ENCODE data around the gene GLIPR1.

The GLIPR1 gene

DNA sequence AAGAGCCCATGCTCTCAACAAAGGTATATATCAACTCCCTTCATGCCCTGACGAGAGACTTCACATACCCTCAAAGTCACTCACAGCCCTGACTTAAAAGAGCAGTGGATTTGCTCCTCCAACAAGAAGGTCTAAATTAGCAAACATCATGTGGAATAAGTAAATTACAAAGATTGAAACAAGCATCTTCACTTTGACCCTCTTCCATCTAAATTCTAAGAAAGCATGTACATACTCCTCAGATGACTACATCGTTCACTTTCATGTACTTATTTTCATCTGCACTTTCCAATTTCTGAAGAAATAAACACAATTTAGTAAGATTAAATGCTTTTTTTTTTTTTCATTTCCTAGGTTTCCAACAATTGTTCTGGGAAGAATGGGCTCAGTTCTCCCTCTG, 69.4 kb downstream of the GLIPR1 start:
- Histone ChIP-seq H3K27ac (ENCODE audit: low read length) (no peak overlapping the region), H2AFZ (ENCODE audit: low read depth, low read length) (no peak overlapping the region), H3K79me2 (ENCODE audit: low read length) (no peaks in the 10 kb centered on the region), H3K27me3 (ENCODE audit: low read depth, low read length) (0 out of 2 replicates have a peak, but pooled peaks cover 5% of the 10 kb centered on the region), H3K4me1 (ENCODE audit: low read length) (no peaks in the 10 kb centered on the region), H3K36me3 (replicated peaks; ENCODE audit: low read depth, low read length) (no peaks in the 10 kb centered on the region), H3K4me3 (ENCODE audit: low read length) (no peak overlapping the region), H3K9ac (ENCODE audit: low read length) (no peak overlapping the region), H3K4me2 (ENCODE audit: low read length) (no peak overlapping the region), H3K9me3 (ENCODE audit: insufficient read depth, low read length) (no peaks in the 10 kb centered on the region), H4K20me1 (ENCODE audit: insufficient read depth, low read length) (no peaks in the 10 kb centered on the region)
- TF ChIP-seq EZH2phosphoT487 (IDR thresholded peaks at IDR 0.05; ENCODE audit: low read depth), result no peak
- TF ChIP-seq, protein P1, sequence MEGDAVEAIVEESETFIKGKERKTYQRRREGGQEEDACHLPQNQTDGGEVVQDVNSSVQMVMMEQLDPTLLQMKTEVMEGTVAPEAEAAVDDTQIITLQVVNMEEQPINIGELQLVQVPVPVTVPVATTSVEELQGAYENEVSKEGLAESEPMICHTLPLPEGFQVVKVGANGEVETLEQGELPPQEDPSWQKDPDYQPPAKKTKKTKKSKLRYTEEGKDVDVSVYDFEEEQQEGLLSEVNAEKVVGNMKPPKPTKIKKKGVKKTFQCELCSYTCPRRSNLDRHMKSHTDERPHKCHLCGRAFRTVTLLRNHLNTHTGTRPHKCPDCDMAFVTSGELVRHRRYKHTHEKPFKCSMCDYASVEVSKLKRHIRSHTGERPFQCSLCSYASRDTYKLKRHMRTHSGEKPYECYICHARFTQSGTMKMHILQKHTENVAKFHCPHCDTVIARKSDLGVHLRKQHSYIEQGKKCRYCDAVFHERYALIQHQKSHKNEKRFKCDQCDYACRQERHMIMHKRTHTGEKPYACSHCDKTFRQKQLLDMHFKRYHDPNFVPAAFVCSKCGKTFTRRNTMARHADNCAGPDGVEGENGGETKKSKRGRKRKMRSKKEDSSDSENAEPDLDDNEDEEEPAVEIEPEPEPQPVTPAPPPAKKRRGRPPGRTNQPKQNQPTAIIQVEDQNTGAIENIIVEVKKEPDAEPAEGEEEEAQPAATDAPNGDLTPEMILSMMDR (IDR thresholded peaks at IDR 0.05; ENCODE audit: low read depth, low read length), result no peak

DNA sequence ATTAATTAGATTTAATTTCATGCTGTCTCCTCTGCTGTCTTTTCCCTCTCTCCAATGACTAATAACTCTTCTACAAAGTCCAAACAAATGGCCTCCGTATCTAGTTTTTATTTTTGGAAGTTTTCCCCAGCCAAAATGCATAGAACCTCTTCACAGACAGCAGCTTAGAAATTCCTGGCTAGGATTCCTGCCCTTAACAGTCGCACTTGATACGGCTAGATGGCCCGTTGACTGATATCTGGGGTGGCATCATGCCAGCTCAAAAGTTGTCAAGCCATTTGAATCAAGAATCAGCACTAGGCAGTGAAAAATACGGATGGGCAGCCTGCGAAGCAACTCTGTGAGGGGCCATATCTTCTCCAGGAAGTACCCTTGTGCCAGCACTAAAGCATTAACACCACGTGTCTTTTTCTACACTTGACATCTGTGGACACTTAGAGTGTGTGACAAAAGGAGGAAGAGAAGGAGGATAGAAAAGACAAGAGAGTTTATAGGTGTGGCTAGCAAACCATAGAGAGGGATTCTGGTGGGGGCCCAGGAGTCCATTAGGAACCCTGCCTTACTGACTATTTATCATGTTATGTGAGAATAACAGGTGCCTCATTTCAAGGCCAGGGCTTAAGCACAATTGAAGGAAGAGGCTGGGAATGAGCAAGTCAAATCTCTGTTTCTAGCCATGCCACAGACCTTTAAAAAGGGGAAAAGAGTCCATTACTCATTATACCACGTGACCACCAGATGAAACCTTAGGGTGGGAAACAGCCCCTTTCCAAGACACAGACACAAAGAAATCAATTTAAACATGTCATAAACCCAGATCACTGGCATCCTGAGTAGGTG, 70.1 kb downstream of the GLIPR1 start:
- H3K4me3 ChIP-seq (ENCODE audit: low read length), result no peak overlapping the region
- no peaks in the 10 kb centered on the region for H3K79me2 ChIP-seq (ENCODE audit: low read length)
- H4K20me1 ChIP-seq (ENCODE audit: insufficient read depth, low read length), result no peaks in the 10 kb centered on the region
- no peak overlapping the region for H2AFZ ChIP-seq (ENCODE audit: low read depth, low read length)
- H3K9ac ChIP-seq (ENCODE audit: low read length), result no peak overlapping the region
- H3K4me1 ChIP-seq (ENCODE audit: low read length), result no peaks in the 10 kb centered on the region
- H3K9me3 ChIP-seq (ENCODE audit: insufficient read depth, low read length), result no peaks in the 10 kb centered on the region
- TF ChIP-seq EZH2phosphoT487 (IDR thresholded peaks at IDR 0.05; ENCODE audit: low read depth), result no peak
- TF ChIP-seq, protein P1 (IDR thresholded peaks at IDR 0.05; ENCODE audit: low read depth, low read length), result no peak
- H3K4me2 ChIP-seq (ENCODE audit: low read length), result no peak overlapping the region
- no peak overlapping the region for H3K27ac ChIP-seq (ENCODE audit: low read length)
- 0 out of 2 replicates have a peak, but pooled peaks cover 5% of the 10 kb centered on the region for H3K27me3 ChIP-seq (ENCODE audit: low read depth, low read length)
- H3K36me3 ChIP-seq (replicated peaks; ENCODE audit: low read depth, low read length), result no peaks in the 10 kb centered on the region

DNA sequence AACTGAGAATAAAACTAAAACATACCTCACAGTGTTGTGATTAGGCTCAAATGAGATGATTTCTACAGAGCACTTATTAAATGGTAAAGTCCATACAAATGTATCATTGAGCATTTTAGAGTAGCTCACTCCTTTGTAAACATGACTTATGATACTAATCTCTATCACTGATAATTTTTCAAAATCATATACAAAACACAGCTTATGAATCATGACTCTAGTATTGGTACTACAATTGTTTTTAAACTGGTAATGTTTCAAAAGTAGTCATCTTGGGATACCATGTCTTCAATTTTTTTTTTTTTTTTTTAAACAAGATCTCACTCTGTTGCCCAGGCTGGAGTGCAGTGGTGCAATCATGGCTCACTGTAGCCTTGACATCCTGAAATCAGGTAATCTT, 70.9 kb downstream of the GLIPR1 start:
- TF ChIP-seq, protein P1 (IDR thresholded peaks at IDR 0.05; ENCODE audit: low read depth, low read length), result no peak
- no peak for TF ChIP-seq EZH2phosphoT487 (IDR thresholded peaks at IDR 0.05; ENCODE audit: low read depth)

DNA sequence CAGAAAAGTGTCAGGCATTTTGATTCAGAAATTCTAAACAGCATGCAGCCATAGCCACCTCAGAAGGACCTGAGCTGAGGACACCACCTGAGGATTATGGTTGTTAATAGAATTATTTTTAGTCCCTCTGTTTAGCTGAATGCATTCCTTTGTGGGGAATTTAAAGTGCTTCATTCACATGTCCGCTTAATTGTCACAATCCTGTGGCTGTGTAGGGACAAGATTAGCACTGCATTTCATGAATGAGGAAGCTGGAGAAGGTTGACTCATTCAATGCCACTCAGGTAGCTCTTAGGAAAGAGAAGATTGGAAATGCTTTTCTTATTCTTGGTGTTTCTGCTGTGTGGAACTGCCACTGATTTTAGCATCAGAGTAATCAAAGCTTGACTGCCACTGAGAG, 72.8 kb downstream of the GLIPR1 start:
- no peak overlapping the region for H3K9ac ChIP-seq (ENCODE audit: low read length)
- H3K36me3 ChIP-seq (replicated peaks; ENCODE audit: low read depth, low read length), result no peaks in the 10 kb centered on the region
- H3K4me3 ChIP-seq (ENCODE audit: low read length), result no peak overlapping the region
- no peak overlapping the region for H3K27ac ChIP-seq (ENCODE audit: low read length)
- no peaks in the 10 kb centered on the region for H4K20me1 ChIP-seq (ENCODE audit: insufficient read depth, low read length)
- no peaks in the 10 kb centered on the region for H3K9me3 ChIP-seq (ENCODE audit: insufficient read depth, low read length)
- peaks cover 8% of the 10 kb centered on the region; the same call in 1 of the 2 replicates for H3K27me3 ChIP-seq (ENCODE audit: low read depth, low read length)
- no peak overlapping the region for H2AFZ ChIP-seq (ENCODE audit: low read depth, low read length)
- H3K4me2 ChIP-seq (ENCODE audit: low read length), result no peak overlapping the region
- H3K79me2 ChIP-seq (ENCODE audit: low read length), result no peaks in the 10 kb centered on the region
- H3K4me1 ChIP-seq (ENCODE audit: low read length), result no peaks in the 10 kb centered on the region
- TF ChIP-seq, protein P1 (IDR thresholded peaks at IDR 0.05; ENCODE audit: low read depth, low read length), result no peak
- no peak for TF ChIP-seq EZH2phosphoT487 (IDR thresholded peaks at IDR 0.05; ENCODE audit: low read depth)

More for the DNA sequence above, 70.9 kb downstream of the GLIPR1 start:
- H3K79me2 ChIP-seq (ENCODE audit: low read length), result no peaks in the 10 kb centered on the region
- no peaks in the 10 kb centered on the region for H3K9me3 ChIP-seq (ENCODE audit: insufficient read depth, low read length)
- H3K4me2 ChIP-seq (ENCODE audit: low read length), result no peak overlapping the region
- no peak overlapping the region for H3K4me3 ChIP-seq (ENCODE audit: low read length)
- H3K27ac ChIP-seq (ENCODE audit: low read length), result no peak overlapping the region
- H3K9ac ChIP-seq (ENCODE audit: low read length), result no peak overlapping the region
- H2AFZ ChIP-seq (ENCODE audit: low read depth, low read length), result no peak overlapping the region
- no peaks in the 10 kb centered on the region for H3K4me1 ChIP-seq (ENCODE audit: low read length)
- H3K36me3 ChIP-seq (replicated peaks; ENCODE audit: low read depth, low read length), result no peaks in the 10 kb centered on the region
- 0 out of 2 replicates have a peak, but pooled peaks cover 5% of the 10 kb centered on the region for H3K27me3 ChIP-seq (ENCODE audit: low read depth, low read length)
- H4K20me1 ChIP-seq (ENCODE audit: insufficient read depth, low read length), result no peaks in the 10 kb centered on the region
